Measurements from ENCODE around the gene G6PC2.

GRCh38 chr2:168951871-168952270, 50.8 kb downstream of the G6PC2 start:
- no peak for TF ChIP-seq CTCF (IDR thresholded peaks at IDR 0.05)
- TF ChIP-seq POLR2A (IDR thresholded peaks at IDR 0.05) = no peak
- TF ChIP-seq EP300 (IDR thresholded peaks at IDR 0.05) = no peak

Measured in ovary (tissue), 3 donors.